GM19455 (cell line): ENCODE measurements around the gene AMY2A.
"Not testable (repeated sequence)": the region's sequence is repeated elsewhere in the genome, so short reads cannot be mapped to it uniquely, and the experiment has no call there.

Experiments
- ATAC-seq: cut with Tn5 transposase; IDR thresholded peaks from one replicate; pipeline ENCODE4 v1.9.1; 2021; ENCODE audit not compliant: unreplicated experiment

AMY2A gene

DNA sequence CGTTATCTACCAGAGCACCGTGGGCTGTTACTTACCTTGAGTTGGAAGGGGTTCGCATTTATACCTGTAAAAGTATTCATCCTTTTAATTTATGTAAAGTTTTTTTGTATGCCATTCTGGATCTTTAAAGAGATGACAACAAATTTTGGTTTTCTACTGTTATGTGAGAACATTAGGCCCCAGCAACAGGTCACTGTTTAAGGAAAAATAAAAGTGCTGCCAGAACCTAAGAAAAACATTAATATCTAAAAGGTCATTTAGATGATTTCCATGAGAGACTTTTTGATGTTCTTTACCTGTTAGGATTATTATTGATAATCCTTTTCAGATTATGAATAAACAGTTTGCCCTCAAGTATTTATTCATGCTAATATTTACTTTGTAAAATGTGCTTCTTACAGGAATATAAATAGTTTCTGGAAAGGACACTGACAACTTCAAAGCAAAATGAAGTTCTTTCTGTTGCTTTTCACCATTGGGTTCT is at the start of gene AMY2A:
Gene AMY2A (plus strand): TSS at position 434 of the 484 bp plus-strand sequence. CDS start 14 bp downstream, at position 448.
- ATAC-seq = not testable (repeated sequence)

DNA sequence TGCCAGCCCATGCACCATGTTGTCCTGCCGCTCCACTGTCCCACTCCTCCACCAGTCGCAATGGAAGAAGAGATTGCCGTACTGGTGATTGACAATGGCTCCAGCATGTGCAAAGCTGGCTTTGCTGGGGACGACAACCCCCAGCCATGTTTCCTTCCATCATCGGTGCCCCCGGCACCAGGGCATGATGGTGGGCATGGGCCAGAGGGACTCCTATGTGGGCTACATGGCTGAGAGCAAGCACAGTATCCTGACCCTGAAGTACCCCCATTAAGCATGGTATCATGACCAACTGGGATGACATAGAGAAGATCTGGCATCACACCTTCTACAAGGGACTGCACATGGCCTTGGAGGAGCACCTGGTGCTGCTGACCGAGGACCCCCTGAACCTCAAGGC is 47.7 kb upstream of the AMY2A start:
- no peak for ATAC-seq

DNA sequence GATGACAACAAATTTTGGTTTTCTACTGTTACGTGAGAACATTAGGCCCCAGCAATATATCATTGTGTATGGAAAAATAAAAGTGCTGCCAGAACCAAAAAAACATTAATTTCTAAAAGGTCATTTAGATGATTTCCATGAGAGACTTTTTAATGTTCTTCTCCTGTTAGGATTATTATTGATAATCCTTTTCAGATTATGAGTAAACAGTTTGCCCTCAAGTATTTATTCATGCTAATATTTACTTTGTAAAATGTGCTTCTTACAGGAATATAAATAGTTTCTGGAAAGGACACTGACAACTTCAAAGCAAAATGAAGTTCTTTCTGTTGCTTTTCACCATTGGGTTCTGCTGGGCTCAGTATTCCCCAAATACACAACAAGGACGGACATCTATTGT is 45.9 kb upstream of the AMY2A start, which contains the start of gene AMY2B:
Gene AMY2B (plus strand): TSS at position 301 of the 400 bp plus-strand sequence. CDS start 14 bp downstream, at position 315.
- ATAC-seq = not testable (repeated sequence)

DNA sequence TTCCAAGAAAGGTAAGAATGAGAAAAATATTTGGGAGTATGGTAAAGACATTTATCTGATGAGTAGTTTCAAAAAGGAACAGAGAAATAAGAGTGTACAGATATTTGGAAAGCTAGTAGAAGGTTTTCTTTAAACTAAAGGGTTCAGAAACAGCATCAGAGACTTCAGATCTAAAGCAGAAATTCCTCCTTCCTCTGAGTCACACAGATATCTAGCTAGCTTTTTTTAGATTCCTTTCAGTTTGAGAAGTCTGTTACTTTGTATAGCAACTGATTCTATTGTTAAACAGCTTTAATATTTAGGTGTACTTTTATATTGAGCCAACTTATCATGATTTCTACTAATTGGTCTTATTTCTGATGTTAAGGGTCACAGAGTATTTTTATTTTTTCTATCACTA is 41.2 kb upstream of the AMY2A start:
- ATAC-seq = no peak

DNA sequence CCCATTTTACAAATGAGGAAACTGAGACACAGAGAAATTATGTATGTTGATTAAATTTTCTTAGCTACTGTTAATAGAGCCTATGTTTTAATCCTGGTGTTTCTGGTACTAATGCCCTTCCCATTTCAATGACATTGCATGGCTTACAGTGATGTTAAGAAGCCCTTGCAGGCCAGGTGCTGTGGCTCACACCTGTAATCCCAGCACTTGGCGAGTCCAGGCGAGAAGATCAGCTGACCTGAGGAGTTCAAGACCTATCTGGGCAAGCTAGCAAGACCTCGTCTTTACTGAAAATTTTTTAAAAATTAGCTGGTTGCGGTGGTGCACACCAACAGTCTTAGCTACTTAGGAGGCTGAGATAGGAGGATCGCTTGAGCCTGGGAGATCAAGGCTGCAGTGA is 40.4 kb upstream of the AMY2A start:
- ATAC-seq = not testable (repeated sequence)

DNA sequence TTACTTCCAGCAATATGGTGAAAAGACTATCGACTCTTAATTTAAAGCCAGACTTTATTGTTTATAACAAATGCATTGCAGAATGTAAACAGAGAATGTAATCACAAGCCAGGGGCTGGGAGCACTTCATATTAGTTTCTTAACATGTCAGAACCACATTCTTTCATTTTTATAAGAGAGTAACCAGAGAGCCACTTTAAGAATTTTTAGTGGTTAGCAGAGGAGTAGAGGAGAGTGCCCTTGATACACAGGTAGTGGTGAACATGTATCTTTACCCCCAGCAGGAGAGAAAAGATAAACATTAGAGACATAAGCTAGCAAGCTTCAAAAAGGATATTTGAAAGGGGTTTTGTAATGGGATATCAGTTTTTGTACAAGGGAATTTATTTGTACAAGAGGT is 34.8 kb upstream of the AMY2A start:
- ATAC-seq = no peak

DNA sequence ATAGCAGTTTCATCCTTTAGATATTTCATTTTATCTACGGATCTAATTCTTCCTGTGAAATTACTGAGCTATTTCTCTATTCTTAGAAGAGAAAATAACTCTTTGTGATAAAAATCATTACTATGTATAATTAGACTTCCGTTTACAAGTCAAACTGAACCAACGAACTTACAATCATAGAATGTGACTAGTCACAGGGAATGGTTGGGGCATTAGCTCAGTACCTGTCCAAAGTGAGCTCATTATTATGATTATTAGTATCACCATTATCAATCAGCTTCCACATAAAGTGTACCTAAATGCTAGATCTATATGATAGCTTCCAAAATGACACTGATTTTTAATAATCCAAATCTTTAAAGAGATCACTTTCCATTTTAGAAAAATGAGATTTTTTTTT is 33.3 kb upstream of the AMY2A start:
- no peak for ATAC-seq

DNA sequence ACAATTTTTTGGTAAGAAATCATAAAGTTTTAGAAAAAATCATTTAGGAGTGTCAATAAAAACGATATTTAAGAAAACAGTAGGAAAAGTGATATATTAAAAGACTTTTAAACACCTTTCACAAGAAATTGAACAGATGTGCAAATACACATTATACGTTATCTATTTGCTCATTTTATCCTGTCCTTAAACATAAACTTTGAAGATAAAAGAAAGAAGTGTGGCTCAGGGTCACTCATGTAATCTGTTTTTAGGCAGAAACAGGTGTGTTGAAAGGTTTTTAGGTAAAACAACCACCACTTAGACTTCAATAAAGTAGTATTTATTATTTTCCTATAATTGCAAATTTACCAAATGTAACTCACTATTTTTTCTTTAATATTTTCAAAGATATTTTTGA is 32.7 kb upstream of the AMY2A start:
- no peak for ATAC-seq

DNA sequence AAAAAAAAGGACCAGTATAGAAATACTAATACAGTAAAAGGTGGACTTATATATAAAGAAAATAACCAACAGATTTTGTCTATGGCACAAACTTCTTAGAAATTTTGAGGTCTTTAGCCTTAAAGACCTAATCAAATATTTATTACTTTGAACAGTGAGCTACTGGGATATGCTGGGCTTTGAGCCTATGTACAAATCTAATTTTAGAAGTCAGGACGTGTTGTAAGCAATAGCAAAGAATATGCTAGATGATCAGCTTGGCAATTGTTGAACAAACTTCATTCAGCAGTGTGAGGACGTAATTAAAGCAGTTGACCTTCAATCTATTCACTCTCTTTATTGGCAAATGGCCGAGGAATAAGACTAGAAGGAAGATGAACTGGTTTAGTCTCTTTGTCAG is 14.5 kb upstream of the AMY2A start:
- not testable (repeated sequence) for ATAC-seq

DNA sequence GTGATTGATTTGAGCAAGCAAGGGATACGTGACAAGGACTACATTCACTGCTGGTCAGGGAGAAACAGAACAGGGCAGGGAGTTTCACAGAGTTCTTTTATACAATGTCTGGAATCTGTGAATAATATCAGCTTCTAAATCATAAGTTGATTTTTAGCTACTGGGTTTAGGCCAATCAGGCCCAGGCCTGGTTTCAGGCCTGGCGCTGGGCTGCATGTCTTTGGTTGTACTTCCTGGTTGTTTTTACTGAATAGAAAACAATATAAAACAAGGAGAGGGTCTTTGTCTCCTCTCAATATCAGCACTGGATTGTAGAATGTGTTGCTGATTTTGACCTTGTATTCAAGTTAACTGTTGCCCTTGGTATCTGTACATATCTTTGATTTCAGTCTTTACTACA is 865 bp upstream of the AMY2A start:
- ATAC-seq = no peak

DNA sequence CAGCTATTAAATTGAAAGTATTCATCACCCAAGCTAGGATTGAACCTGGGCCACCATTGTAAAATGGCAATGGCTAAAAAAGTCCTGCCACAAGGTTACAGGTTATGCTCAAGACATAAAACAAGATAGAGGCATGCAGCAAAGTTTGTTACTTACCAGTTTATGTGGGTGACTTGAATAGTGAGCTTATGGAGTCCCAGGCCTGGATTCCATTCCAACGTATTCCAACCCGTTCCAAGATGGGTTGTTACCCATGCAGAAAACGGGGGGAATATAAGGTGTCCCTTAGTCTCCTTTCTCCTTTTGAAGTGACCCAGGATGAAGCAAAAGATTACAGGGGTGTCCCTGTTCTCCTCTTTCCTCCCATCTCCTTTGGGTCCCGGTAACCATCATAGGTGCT is 10.2 kb downstream of the AMY2A start:
- not testable (repeated sequence) for ATAC-seq

DNA sequence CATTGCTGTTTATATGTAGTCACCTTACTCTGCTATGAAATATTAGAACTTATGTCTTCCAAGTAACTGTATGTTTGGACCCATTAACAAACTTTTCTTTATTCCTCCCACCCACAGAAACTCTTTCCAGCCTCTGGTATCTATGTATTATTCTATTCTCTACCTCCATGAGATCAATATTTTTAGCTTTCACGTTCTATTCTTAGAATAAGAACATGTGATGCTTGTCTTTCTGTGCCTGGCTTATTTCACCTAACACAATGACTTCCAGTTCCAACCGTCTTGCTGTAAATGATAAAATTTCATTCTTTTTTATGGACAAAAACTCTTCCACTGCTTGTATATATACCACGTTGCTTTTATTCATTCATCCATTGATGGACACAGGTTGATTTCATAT is 24.0 kb downstream of the AMY2A start:
- ATAC-seq = not testable (repeated sequence)

DNA sequence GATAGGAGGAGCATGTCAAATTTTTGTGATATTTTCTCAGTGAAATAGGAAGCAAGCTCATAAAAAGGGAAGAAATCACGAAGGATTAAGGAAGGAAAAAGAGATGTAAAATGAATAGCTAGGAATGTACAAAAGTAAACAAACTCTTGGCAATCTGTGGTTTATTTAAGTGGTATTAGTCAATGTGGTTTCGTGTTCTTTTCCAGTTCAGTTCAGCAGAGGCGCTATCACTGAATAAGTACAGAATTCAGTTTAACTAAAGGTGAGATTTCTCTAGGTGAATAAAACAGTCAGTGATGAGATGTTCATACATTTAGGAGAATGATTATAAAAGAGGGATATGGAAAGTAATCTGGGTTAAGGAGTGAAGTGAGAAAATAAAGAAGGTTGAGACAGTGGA is 26.7 kb downstream of the AMY2A start:
- not testable (repeated sequence) for ATAC-seq

DNA sequence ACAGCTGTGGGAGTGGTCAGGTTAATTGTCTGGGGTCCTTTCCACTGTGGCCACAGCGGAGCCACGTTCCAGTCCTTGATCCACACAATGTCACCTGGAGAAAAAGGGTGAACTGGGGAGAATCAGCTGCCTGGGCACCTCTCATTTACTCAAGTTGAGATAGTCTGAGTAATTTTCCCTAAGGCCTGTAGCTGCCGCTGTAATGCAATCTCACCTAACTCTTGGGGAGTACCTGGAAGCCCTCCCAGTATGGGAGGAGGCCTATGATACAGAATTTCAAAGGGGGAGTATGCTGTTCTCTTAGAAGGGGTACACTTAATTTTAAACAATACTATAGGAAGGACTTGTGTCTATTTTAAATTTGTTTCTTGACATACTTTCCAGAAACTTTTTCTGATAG is 33.1 kb downstream of the AMY2A start:
- ATAC-seq = not testable (repeated sequence)

DNA sequence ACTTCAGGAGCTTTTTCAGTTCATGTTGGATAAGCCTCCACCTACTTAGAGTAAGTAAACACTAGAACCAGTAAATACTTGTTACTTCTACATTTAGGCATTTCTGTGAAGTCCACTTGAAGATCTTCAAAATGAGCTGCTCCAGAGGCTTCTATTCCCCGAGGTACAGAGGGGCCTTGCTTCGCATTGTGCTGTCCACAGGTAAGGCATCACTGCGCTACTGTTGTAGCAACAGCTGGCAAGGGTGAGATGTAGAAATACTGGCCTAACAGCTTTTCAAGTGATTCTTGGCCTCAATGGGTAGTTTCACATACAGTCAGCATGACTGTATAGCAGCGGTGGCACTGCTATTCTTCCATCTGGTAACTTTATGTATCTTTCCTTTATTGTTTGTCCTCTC is 33.7 kb downstream of the AMY2A start:
- ATAC-seq = not testable (repeated sequence)

DNA sequence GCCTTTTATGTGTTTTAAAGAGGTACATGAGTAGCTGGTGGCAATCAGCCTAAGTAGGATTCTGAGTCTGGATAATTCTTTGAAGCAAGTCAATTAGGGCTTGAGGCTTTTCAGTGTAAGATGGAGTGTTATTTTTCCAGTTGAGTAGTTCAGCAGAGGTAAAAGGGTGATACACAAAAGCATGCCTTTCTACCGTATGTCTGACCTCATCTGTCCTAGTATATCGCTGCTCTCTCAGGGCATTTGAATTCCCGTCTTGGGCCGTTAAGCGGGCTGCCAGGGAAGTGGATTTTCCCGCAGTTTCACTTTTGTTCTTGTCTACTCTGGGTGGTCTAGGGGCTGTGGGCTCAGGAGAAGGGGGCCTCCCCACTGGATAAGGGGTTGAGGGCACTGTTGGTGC is 36.9 kb downstream of the AMY2A start:
- ATAC-seq = not testable (repeated sequence)

DNA sequence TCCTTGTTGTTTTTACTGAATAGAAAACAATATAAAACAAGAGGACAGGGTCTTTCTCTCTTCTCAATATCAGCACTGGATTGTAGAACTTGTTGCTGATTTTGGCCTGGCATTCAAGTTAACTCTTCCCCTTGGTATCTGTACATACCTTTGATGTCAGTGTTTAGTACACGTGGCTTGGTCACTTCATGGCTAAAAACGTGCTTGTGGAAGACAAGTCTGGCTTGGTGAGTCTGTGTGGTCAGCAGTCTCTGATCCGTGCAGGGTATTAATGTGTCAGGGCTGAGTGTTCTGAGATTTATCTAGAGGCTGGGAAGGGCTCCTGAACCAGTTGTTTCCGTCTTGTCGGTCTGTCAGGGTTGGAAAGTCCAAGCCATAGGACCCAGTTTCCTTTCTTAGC is 38.2 kb downstream of the AMY2A start, which contains the start of gene AMY1A:
Gene AMY1A (plus strand): TSS at position 301 of the 400 bp plus-strand sequence. CDS start 571 bp downstream, outside the sequence.
- not testable (repeated sequence) for ATAC-seq
